ENCODE results near the gene C19orf81.

- no peak for TF ChIP-seq CTCF (IDR thresholded peaks at IDR 0.05)
- no peak for TF ChIP-seq POLR2AphosphoS5 (IDR thresholded peaks at IDR 0.05)
- no peak for TF ChIP-seq POLR2A (IDR thresholded peaks at IDR 0.05)
These were observed 39.5 kb downstream of the C19orf81 start for GRCh38 chr19:50688766-50689165.

Data from prostate gland (tissue), 2 donors.